ENCODE results near the gene PPCDC. TPM values are rescaled to one million over a fixed set of nuclear protein-coding genes. Genes with fewer than 3 reads are reported as not detected.

The PPCDC gene
- total and polyA plus RNA-seq, 4 donors, result 7.4 to 9.3 (median 8.4) TPM

DNA sequence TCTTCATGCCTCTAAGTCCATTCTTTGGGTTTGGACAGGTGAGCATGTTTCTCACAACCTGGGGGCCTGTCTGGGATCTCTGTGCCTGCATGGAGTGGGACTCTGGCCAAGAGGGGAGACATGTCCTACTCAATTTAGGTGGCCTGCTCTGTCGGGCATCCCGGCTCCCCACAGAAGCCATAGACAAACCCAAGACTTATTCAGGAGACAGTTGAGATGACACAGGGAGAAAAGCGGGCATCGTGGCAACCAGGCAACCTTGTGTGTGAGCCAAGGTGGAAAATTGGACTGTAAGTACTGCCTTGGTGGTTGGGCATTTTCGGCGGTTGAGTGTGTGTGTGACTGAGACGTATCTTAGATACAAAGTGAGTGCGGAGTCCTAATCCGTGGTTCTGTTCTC is 40.5 kb downstream of the PPCDC start:
- no peak overlapping the region for H3K9ac ChIP-seq (ENCODE audit: low read depth in 1 of 2, low read length in 2 of 2)
- H3K9me3 ChIP-seq (ENCODE audit: control insufficient read depth in 4 of 4, low read length in 3 of 4), result no peaks in the 10 kb centered on the region
- H3K36me3 ChIP-seq (ENCODE audit: control insufficient read depth in 4 of 4, insufficient read depth in 3 of 4, low read depth in 1 of 4, low read length in 3 of 4), result no peaks in the 10 kb centered on the region
- H3K4me1 ChIP-seq (ENCODE audit: control insufficient read depth in 4 of 4, insufficient read depth in 4 of 4, low read length in 3 of 4), result no peaks in the 10 kb centered on the region
- H3K27me3 ChIP-seq (ENCODE audit: control insufficient read depth in 4 of 4, insufficient read depth in 4 of 4, low read length in 3 of 4), result no peaks in the 10 kb centered on the region
- H3K27ac ChIP-seq (ENCODE audit: low read depth in 1 of 2, low read length in 2 of 2), result no peak overlapping the region
- TF ChIP-seq YY1 (IDR thresholded peaks at IDR 0.05) (no peak), SP1 (IDR thresholded peaks at IDR 0.05) (no peak), NR2F2 (IDR thresholded peaks at IDR 0.05) (no peak), JUND (IDR thresholded peaks at IDR 0.05) (no peak), HNF4G (IDR thresholded peaks at IDR 0.05) (no peak), FOXA1 (IDR thresholded peaks at IDR 0.05) (no peak), GABPA (IDR thresholded peaks at IDR 0.05 in 1 of 2, conservative IDR thresholded peaks at IDR 0.05 in 1 of 2) (no peak), TAF1 (conservative IDR thresholded peaks at IDR 0.05) (no peak), FOXA2 (IDR thresholded peaks at IDR 0.05) (no peak), EGR1 (IDR thresholded peaks at IDR 0.05; ENCODE audit: low read depth in 2 of 2) (no peak), RAD21 (IDR thresholded peaks at IDR 0.05) (no peak), HNF4A (conservative IDR thresholded peaks at IDR 0.05) (no peak)
- TF ChIP-seq, protein P1, sequence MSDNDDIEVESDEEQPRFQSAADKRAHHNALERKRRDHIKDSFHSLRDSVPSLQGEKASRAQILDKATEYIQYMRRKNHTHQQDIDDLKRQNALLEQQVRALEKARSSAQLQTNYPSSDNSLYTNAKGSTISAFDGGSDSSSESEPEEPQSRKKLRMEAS (IDR thresholded peaks at IDR 0.05), result no peak
- TF ChIP-seq, protein P2, sequence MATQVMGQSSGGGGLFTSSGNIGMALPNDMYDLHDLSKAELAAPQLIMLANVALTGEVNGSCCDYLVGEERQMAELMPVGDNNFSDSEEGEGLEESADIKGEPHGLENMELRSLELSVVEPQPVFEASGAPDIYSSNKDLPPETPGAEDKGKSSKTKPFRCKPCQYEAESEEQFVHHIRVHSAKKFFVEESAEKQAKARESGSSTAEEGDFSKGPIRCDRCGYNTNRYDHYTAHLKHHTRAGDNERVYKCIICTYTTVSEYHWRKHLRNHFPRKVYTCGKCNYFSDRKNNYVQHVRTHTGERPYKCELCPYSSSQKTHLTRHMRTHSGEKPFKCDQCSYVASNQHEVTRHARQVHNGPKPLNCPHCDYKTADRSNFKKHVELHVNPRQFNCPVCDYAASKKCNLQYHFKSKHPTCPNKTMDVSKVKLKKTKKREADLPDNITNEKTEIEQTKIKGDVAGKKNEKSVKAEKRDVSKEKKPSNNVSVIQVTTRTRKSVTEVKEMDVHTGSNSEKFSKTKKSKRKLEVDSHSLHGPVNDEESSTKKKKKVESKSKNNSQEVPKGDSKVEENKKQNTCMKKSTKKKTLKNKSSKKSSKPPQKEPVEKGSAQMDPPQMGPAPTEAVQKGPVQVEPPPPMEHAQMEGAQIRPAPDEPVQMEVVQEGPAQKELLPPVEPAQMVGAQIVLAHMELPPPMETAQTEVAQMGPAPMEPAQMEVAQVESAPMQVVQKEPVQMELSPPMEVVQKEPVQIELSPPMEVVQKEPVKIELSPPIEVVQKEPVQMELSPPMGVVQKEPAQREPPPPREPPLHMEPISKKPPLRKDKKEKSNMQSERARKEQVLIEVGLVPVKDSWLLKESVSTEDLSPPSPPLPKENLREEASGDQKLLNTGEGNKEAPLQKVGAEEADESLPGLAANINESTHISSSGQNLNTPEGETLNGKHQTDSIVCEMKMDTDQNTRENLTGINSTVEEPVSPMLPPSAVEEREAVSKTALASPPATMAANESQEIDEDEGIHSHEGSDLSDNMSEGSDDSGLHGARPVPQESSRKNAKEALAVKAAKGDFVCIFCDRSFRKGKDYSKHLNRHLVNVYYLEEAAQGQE (IDR thresholded peaks at IDR 0.05), result no peak
- TF ChIP-seq, protein P3, sequence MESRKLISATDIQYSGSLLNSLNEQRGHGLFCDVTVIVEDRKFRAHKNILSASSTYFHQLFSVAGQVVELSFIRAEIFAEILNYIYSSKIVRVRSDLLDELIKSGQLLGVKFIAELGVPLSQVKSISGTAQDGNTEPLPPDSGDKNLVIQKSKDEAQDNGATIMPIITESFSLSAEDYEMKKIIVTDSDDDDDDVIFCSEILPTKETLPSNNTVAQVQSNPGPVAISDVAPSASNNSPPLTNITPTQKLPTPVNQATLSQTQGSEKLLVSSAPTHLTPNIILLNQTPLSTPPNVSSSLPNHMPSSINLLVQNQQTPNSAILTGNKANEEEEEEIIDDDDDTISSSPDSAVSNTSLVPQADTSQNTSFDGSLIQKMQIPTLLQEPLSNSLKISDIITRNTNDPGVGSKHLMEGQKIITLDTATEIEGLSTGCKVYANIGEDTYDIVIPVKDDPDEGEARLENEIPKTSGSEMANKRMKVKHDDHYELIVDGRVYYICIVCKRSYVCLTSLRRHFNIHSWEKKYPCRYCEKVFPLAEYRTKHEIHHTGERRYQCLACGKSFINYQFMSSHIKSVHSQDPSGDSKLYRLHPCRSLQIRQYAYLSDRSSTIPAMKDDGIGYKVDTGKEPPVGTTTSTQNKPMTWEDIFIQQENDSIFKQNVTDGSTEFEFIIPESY (IDR thresholded peaks at IDR 0.05), result no peak
- TF ChIP-seq, protein P4, sequence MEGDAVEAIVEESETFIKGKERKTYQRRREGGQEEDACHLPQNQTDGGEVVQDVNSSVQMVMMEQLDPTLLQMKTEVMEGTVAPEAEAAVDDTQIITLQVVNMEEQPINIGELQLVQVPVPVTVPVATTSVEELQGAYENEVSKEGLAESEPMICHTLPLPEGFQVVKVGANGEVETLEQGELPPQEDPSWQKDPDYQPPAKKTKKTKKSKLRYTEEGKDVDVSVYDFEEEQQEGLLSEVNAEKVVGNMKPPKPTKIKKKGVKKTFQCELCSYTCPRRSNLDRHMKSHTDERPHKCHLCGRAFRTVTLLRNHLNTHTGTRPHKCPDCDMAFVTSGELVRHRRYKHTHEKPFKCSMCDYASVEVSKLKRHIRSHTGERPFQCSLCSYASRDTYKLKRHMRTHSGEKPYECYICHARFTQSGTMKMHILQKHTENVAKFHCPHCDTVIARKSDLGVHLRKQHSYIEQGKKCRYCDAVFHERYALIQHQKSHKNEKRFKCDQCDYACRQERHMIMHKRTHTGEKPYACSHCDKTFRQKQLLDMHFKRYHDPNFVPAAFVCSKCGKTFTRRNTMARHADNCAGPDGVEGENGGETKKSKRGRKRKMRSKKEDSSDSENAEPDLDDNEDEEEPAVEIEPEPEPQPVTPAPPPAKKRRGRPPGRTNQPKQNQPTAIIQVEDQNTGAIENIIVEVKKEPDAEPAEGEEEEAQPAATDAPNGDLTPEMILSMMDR (IDR thresholded peaks at IDR 0.05; ENCODE audit: low read depth, low read length, missing input control), result no peak
- H3K4me3 ChIP-seq (ENCODE audit: low read depth in 1 of 3, low read length in 3 of 3), result no peak overlapping the region
- no peak for DNase-seq (ENCODE audit: low spot score)
- WGBS, result 96% methylated on average over 9 of the region's 9 CpGs

DNA sequence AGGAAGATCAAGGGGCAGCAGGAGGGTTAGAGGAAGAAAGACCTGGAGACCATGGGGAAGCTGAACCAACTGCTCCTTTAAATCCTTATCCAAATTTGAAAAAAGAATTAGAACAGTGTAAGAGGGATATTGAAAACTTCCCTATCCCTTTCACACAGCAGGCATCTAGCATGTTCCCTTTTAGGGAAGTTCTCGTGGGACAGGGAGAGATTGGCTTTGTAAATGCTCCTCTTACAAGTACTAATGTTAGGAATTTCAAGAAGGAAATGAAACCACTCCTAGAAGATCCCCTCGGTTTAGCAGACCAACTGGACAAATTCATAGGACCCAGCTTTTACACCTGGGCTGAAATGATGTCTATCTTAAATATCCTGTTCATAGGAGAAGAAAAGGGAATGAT is 41.5 kb downstream of the PPCDC start:
- 64% methylated on average over 2 of the region's 2 CpGs for WGBS
- H3K27ac ChIP-seq (ENCODE audit: low read depth in 1 of 2, low read length in 2 of 2), result no peak overlapping the region
- TF ChIP-seq, protein P4 (IDR thresholded peaks at IDR 0.05; ENCODE audit: low read depth, low read length, missing input control), result no peak
- TF ChIP-seq YY1 (IDR thresholded peaks at IDR 0.05), result no peak
- TF ChIP-seq TAF1 (conservative IDR thresholded peaks at IDR 0.05), result no peak
- TF ChIP-seq, protein P1 (IDR thresholded peaks at IDR 0.05), result no peak
- TF ChIP-seq, protein P2 (IDR thresholded peaks at IDR 0.05), result no peak
- no peak for TF ChIP-seq NR2F2 (IDR thresholded peaks at IDR 0.05)
- no peak for TF ChIP-seq RXRA (IDR thresholded peaks at IDR 0.05)

More for the DNA sequence above, 41.5 kb downstream of the PPCDC start:
- H3K4me3 ChIP-seq (ENCODE audit: low read depth in 1 of 3, low read length in 3 of 3), result no peak overlapping the region
- no peaks in the 10 kb centered on the region for H3K36me3 ChIP-seq (ENCODE audit: control insufficient read depth in 4 of 4, insufficient read depth in 3 of 4, low read depth in 1 of 4, low read length in 3 of 4)
- H3K4me1 ChIP-seq (ENCODE audit: control insufficient read depth in 4 of 4, insufficient read depth in 4 of 4, low read length in 3 of 4), result no peaks in the 10 kb centered on the region
- H3K27me3 ChIP-seq (ENCODE audit: control insufficient read depth in 4 of 4, insufficient read depth in 4 of 4, low read length in 3 of 4), result no peaks in the 10 kb centered on the region
- H3K9me3 ChIP-seq (ENCODE audit: control insufficient read depth in 4 of 4, low read length in 3 of 4), result no peaks in the 10 kb centered on the region
- no peak overlapping the region for H3K9ac ChIP-seq (ENCODE audit: low read depth in 1 of 2, low read length in 2 of 2)
- no peak for DNase-seq (ENCODE audit: low spot score)
